GM19372 (cell line): ENCODE data around the gene PLCH2.
"Not testable (repeated sequence)": the region's sequence is repeated elsewhere in the genome, so short reads cannot be mapped to it uniquely, and the experiment has no call there.

Source experiments
- ATAC-seq: cut with Tn5 transposase; IDR thresholded peaks from one replicate; pipeline ENCODE4 v1.9.1; 2021; ENCODE audit warnings: mild to moderate bottlenecking, low read depth, moderate library complexity; ENCODE audit not compliant: unreplicated experiment

The PLCH2 gene

GRCh38 chr1:2439369-2439768 is 36.7 kb upstream of the PLCH2 start:
- no peak for ATAC-seq

- not testable (repeated sequence) for ATAC-seq
Observed at GRCh38 chr1:2440346-2440745, 35.7 kb upstream of the PLCH2 start.

GRCh38 chr1:2441746-2442145 is 34.3 kb upstream of the PLCH2 start:
- ATAC-seq = no peak

GRCh38 chr1:2442661-2443060 is 33.4 kb upstream of the PLCH2 start:
- ATAC-seq = no peak

GRCh38 chr1:2443277-2444137 is 32.6 kb upstream of the PLCH2 start:
- ATAC-seq = no peak

- ATAC-seq = no peak
Observed at GRCh38 chr1:2444138-2444591, 31.9 kb upstream of the PLCH2 start.

- ATAC-seq = no peak
Observed at GRCh38 chr1:2445162-2445822, 30.8 kb upstream of the PLCH2 start.

GRCh38 chr1:2445823-2446215 is 30.3 kb upstream of the PLCH2 start:
- ATAC-seq = no peak

GRCh38 chr1:2446394-2446793 is 29.7 kb upstream of the PLCH2 start:
- no peak for ATAC-seq

- ATAC-seq = no peak
Observed at GRCh38 chr1:2446861-2447260, 29.2 kb upstream of the PLCH2 start.

- ATAC-seq = no peak
Observed at GRCh38 chr1:2447276-2448097, 28.6 kb upstream of the PLCH2 start.

- ATAC-seq = no peak
Observed at GRCh38 chr1:2448098-2448445, 28.0 kb upstream of the PLCH2 start.

GRCh38 chr1:2449636-2450454 is 26.2 kb upstream of the PLCH2 start:
- ATAC-seq = no peak

- no peak for ATAC-seq
Observed at GRCh38 chr1:2451741-2452140, 24.3 kb upstream of the PLCH2 start.

GRCh38 chr1:2452201-2452931 is 23.7 kb upstream of the PLCH2 start:
- ATAC-seq = no peak

GRCh38 chr1:2452932-2453315 is 23.2 kb upstream of the PLCH2 start:
- no peak for ATAC-seq

- ATAC-seq = no peak
Observed at GRCh38 chr1:2454227-2454626, 21.9 kb upstream of the PLCH2 start.

- no peak for ATAC-seq
Observed at GRCh38 chr1:2455757-2456156, 20.3 kb upstream of the PLCH2 start.

- ATAC-seq = no peak
Observed at GRCh38 chr1:2457444-2457843, 18.6 kb upstream of the PLCH2 start.

GRCh38 chr1:2458687-2459086 is 17.4 kb upstream of the PLCH2 start:
- no peak for ATAC-seq
